Chondrocyte (in vitro differentiated cells): Measurements from ENCODE around the gene STPG4. TPM values are rescaled to one million over a fixed set of nuclear protein-coding genes. Genes with fewer than 3 reads are reported as not detected.

Experiments
- DNase-seq: peaks from one replicate; pipeline ENCODE4 v3.0.0; 2021; ENCODE audit warnings: mixed read lengths, low spot score
- H3K27ac Mint-ChIP-seq: one replicate; pipeline ENCODE4 v1.8.0; 2021; ENCODE audit warnings: mild to moderate bottlenecking, moderate library complexity, mixed read lengths; ENCODE audit not compliant: unreplicated experiment
- H3K27me3 Mint-ChIP-seq: 2 replicates; pipeline ENCODE4 v1.8.0; 2021; ENCODE audit warnings: low read depth, mixed read lengths
- H3K36me3 Mint-ChIP-seq: 2 replicates; pipeline ENCODE4 v1.8.0; 2021; ENCODE audit warnings: low read depth, mixed read lengths
- H3K4me1 Mint-ChIP-seq: 2 replicates; pipeline ENCODE4 v1.8.0; 2021; ENCODE audit warnings: low read depth, mild to moderate bottlenecking, mixed read lengths
- H3K4me3 Mint-ChIP-seq: one replicate; pipeline ENCODE4 v1.8.0; 2021; ENCODE audit warnings: mild to moderate bottlenecking, moderate library complexity, mixed read lengths; ENCODE audit not compliant: unreplicated experiment
- H3K9me3 Mint-ChIP-seq: 2 replicates; pipeline ENCODE4 v1.8.0; 2021; ENCODE audit warnings: low read depth, mixed read lengths
- CTCF ChIP-seq: fragments of 200-600 bp; sonication (generic); IDR thresholded peaks from 2 replicates; pipeline ENCODE4 v1.5.0; 2021; ENCODE audit warnings: antibody characterized with exemption, mild to moderate bottlenecking, moderate library complexity
- total RNA-seq: library from RNA; stranded (reverse); gene quantifications from 3 replicates; pipeline ENCODE4 v1.2.1, GENCODE V29; 2021

STPG4 gene
- total RNA-seq, 1 donor from 2014 or later: 0.25 TPM

DNA sequence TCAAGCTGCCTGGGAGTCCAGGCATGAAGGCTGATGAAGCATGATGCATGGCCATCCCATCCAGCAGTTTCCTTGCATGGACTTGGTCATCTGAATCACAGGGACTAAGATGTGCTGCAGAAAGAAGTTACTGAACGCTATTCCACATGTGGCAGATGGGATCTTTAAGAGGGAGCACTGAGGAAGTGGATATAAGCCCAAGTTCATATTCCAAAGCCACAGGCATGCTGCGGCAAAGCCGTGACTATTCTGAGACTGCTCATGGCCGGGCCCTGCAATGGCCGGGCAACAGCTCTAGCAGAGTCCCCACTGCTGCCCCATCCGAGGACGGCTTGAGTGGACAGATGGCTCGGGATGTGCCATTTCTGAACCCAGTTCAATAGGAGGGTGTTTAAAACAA lies 61.5 kb downstream of the STPG4 start:
- H3K27me3 Mint-ChIP-seq: no peaks in the 10 kb centered on the region
- H3K36me3 Mint-ChIP-seq: no peaks in the 10 kb centered on the region

GRCh38 chr2:47092465-47092864 lies 62.6 kb downstream of the STPG4 start:
- no peaks in the 10 kb centered on the region for H3K36me3 Mint-ChIP-seq
- no peak for DNase-seq
- peaks cover 16% of the 10 kb centered on the region for H3K4me1 Mint-ChIP-seq
- no peak for TF ChIP-seq CTCF
- no peak overlapping the region for H3K4me3 Mint-ChIP-seq
- no peaks in the 10 kb centered on the region for H3K27me3 Mint-ChIP-seq
- H3K27ac Mint-ChIP-seq: no peak overlapping the region
- no peaks in the 10 kb centered on the region for H3K9me3 Mint-ChIP-seq

More for the DNA sequence above, 61.5 kb downstream of the STPG4 start:
- H3K27ac Mint-ChIP-seq: no peak overlapping the region
- peaks cover 11% of the 10 kb centered on the region for H3K4me1 Mint-ChIP-seq
- TF ChIP-seq CTCF: no peak
- no peak overlapping the region for H3K4me3 Mint-ChIP-seq
- H3K9me3 Mint-ChIP-seq: no peaks in the 10 kb centered on the region
- DNase-seq: no peak

- Mint-ChIP-seq H3K27ac (no peak overlapping the region), H3K4me3 (no peak overlapping the region)
- DNase-seq: no peak
Observed at GRCh38 chr2:47091118-47091517, 64.0 kb downstream of the STPG4 start.

GRCh38 chr2:47089083-47089464 lies 66.0 kb downstream of the STPG4 start:
- no peak overlapping the region for H3K27ac Mint-ChIP-seq
- no peaks in the 10 kb centered on the region for H3K36me3 Mint-ChIP-seq
- H3K4me1 Mint-ChIP-seq: peaks cover 24% of the 10 kb centered on the region
- no peak for DNase-seq
- H3K9me3 Mint-ChIP-seq: no peaks in the 10 kb centered on the region
- H3K27me3 Mint-ChIP-seq: no peaks in the 10 kb centered on the region
- H3K4me3 Mint-ChIP-seq: no peak overlapping the region
- TF ChIP-seq CTCF: no peak

More at GRCh38 chr2:47091118-47091517, 64.0 kb downstream of the STPG4 start:
- TF ChIP-seq CTCF: no peak
- Mint-ChIP-seq H3K36me3 (no peaks in the 10 kb centered on the region), H3K27me3 (no peaks in the 10 kb centered on the region), H3K4me1 (peaks cover 22% of the 10 kb centered on the region), H3K9me3 (no peaks in the 10 kb centered on the region)

DNA sequence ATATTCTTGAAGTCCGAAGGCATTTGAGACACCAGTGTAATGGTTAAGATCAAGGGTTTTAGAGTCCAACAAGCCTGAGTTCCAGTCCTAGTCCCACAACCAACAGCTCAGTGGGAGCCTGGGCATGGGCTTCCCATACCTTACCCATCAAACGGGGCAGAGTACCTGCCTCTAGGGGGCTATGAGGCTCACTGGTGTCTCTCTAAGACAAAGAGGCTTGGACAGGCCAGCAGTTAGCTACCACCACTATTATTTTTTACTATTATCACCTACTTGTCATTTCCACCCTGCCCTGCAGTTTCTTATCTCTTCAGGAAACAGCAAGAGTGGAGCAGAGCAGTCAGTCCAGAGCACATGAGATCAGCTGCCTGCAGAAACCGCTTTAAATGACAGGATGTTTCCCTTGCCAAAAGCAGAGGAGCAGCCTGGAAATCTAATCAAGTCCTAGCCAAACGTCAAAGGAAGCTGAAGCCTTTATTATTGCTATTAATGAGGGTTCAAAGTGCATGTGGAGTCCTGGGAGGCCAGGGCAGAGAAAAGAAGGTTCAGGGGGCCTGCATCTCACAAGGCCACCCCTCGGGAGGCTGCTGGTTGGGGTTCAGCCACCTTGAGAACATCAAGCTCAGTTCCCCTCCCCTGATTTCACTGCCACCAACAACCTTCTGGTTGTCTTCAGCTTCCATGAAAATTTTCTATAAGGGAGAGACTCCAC lies 66.6 kb downstream of the STPG4 start:
- Mint-ChIP-seq H3K27me3 (no peaks in the 10 kb centered on the region), H3K4me3 (no peak overlapping the region), H3K9me3 (no peaks in the 10 kb centered on the region), H3K4me1 (peaks cover 28% of the 10 kb centered on the region), H3K27ac (peak overlapping the region; percentile 5), H3K36me3 (no peaks in the 10 kb centered on the region)
- DNase-seq: no peak
- peak; percentile 44 for TF ChIP-seq CTCF
